HepG2 (cell line): ENCODE data around the gene PKMYT1. TPM values are rescaled to one million over a fixed set of nuclear protein-coding genes. Genes with fewer than 3 reads are reported as not detected.
A peak's percentile ranks its signal among the peaks of the same experiment; 100 is the strongest.

Source experiments
- AGO2 ChIP-seq: fragments of 200-400 bp; formaldehyde crosslinking; optimal IDR thresholded peaks from 2 replicates; pipeline ENCODE3; 2017; ENCODE audit warnings: mild to moderate bottlenecking, low read depth, low read length, moderate library complexity
- CEBPG ChIP-seq: IDR thresholded peaks from 2 replicates; pipeline ENCODE4 v1.6.1; 2016
- ERF ChIP-seq: IDR thresholded peaks from 2 replicates; pipeline ENCODE4 v1.6.1; 2018; ENCODE audit warnings: missing biosample characterization, missing genetic modification reagents
- HNF4A ChIP-seq: sonication (generic); formaldehyde crosslinking; IDR thresholded peaks from 2 replicates; pipeline ENCODE4 v1.4.0; 2020; ENCODE audit warnings: missing genetic modification reagents
- ISX ChIP-seq: sonication (generic); formaldehyde crosslinking; conservative IDR thresholded peaks from 2 replicates; pipeline ENCODE4 v1.5.0; 2020; ENCODE audit warnings: missing genetic modification reagents
- NCOA5 ChIP-seq: sonication (generic); formaldehyde crosslinking; IDR thresholded peaks from 2 replicates; pipeline ENCODE4 v1.4.0; 2020; ENCODE audit warnings: missing genetic modification reagents
- NRL ChIP-seq: sonication (generic); formaldehyde crosslinking; IDR thresholded peaks from 2 replicates; pipeline ENCODE4 v1.5.0; 2020; ENCODE audit warnings: missing genetic modification reagents, mild to moderate bottlenecking, moderate library complexity, borderline replicate concordance
- POLR2G ChIP-seq: fragments of 200-400 bp; formaldehyde crosslinking; IDR thresholded peaks from 2 replicates; pipeline ENCODE4 v1.6.1; 2018; ENCODE audit warnings: mild to moderate bottlenecking, low read depth, low read length, moderate library complexity
- RXRA ChIP-seq: sonication (generic); formaldehyde crosslinking; IDR thresholded peaks from 2 replicates; pipeline ENCODE4 v1.5.1; 2020; ENCODE audit warnings: missing genetic modification reagents
- TBX2 ChIP-seq: sonication (generic); formaldehyde crosslinking; IDR thresholded peaks from 2 replicates; pipeline ENCODE4 v1.5.0; 2020; ENCODE audit warnings: missing genetic modification reagents, mild to moderate bottlenecking, borderline replicate concordance
- ZMYM3 ChIP-seq: sonication (generic); formaldehyde crosslinking; IDR thresholded peaks from 2 replicates; pipeline ENCODE4 v1.5.1; 2020; ENCODE audit warnings: mild to moderate bottlenecking, missing genetic modification reagents
- ZNF333 ChIP-seq: sonication (generic); formaldehyde crosslinking; IDR thresholded peaks from 2 replicates; pipeline ENCODE4 v1.4.0; 2020; ENCODE audit warnings: mild to moderate bottlenecking, missing genetic modification reagents, borderline replicate concordance
- ZNF614 ChIP-seq: IDR thresholded peaks from 2 replicates; pipeline ENCODE4 v1.6.1; 2018; ENCODE audit warnings: missing biosample characterization, missing genetic modification reagents, inconsistent platforms, borderline replicate concordance
- ZNF644 ChIP-seq: IDR thresholded peaks from 2 replicates; pipeline ENCODE4 v1.6.1; 2016; ENCODE audit warnings: low read depth
- ZSCAN12 ChIP-seq: sonication (generic); formaldehyde crosslinking; IDR thresholded peaks from 2 replicates; pipeline ENCODE4 v1.9.0; 2021; ENCODE audit warnings: mild to moderate bottlenecking, missing genetic modification reagents
- polyA plus RNA-seq, 8 experiments: library from polyadenylated mRNA; depleted of rRNA in 3 of 8; stranded (reverse) in 7 of 8; unstranded in 1 of 8; fragments of >200 nt; fragmentation: Illumina TruSeq in 4 of 8; extraction: Trizol in 4 of 8; gene quantifications; 2 replicates each; pipeline versions ENCODE4 v1.2.1 to v1.2.3, GENCODE V29; 2011 to 2016; ENCODE audit warnings: low read depth in 4 of 8, missing spikeins in 1 of 8, mixed read lengths in 1 of 8; ENCODE audit not compliant: insufficient read depth in 1 of 8
- total RNA-seq, 5 experiments: library from RNA; depleted of rRNA; stranded (reverse); fragments of >200 nt; fragmentation: Illumina TruSeq; extraction: Trizol; gene quantifications; 2 replicates each; pipeline ENCODE4 v1.2.3, GENCODE V29; 2016; ENCODE audit warnings: low read depth in 1 of 5
- TF ChIP-seq, protein P1 (sequence below): IDR thresholded peaks from 2 replicates; pipeline ENCODE4 v1.6.1; 2016; ENCODE audit warnings: mild to moderate bottlenecking
- TF ChIP-seq, protein P2 (sequence below): sonication (generic); formaldehyde crosslinking; IDR thresholded peaks from 2 replicates; pipeline ENCODE4 v1.4.0; 2020; ENCODE audit warnings: mild to moderate bottlenecking, missing genetic modification reagents
- TF ChIP-seq, protein P3 (sequence below): sonication (generic); formaldehyde crosslinking; IDR thresholded peaks from 2 replicates; pipeline ENCODE4 v1.4.0; 2020; ENCODE audit warnings: low read depth, mild to moderate bottlenecking, missing genetic modification reagents
- TF ChIP-seq, protein P4 (sequence below), 2 experiments: fragments of 450-650 bp in 1 of 2; sonication (generic) in 1 of 2; formaldehyde crosslinking; IDR thresholded peaks; 2 replicates each; pipeline versions ENCODE4 v1.5.0 to v1.8.0; 2020 to 2022; ENCODE audit warnings: mild to moderate bottlenecking in 1 of 2, missing genetic modification reagents in 1 of 2
- TF ChIP-seq, protein P5 (sequence below): sonication (generic); formaldehyde crosslinking; IDR thresholded peaks from 2 replicates; pipeline ENCODE4 v1.5.1; 2020; ENCODE audit warnings: mild to moderate bottlenecking, missing genetic modification reagents

The PKMYT1 gene
- total and polyA plus RNA-seq, 2 of the 13 experiments (the other 11 are each of a cell fraction or from before 2014, with no cell fraction given), result 7.0 to 27.8 TPM

DNA sequence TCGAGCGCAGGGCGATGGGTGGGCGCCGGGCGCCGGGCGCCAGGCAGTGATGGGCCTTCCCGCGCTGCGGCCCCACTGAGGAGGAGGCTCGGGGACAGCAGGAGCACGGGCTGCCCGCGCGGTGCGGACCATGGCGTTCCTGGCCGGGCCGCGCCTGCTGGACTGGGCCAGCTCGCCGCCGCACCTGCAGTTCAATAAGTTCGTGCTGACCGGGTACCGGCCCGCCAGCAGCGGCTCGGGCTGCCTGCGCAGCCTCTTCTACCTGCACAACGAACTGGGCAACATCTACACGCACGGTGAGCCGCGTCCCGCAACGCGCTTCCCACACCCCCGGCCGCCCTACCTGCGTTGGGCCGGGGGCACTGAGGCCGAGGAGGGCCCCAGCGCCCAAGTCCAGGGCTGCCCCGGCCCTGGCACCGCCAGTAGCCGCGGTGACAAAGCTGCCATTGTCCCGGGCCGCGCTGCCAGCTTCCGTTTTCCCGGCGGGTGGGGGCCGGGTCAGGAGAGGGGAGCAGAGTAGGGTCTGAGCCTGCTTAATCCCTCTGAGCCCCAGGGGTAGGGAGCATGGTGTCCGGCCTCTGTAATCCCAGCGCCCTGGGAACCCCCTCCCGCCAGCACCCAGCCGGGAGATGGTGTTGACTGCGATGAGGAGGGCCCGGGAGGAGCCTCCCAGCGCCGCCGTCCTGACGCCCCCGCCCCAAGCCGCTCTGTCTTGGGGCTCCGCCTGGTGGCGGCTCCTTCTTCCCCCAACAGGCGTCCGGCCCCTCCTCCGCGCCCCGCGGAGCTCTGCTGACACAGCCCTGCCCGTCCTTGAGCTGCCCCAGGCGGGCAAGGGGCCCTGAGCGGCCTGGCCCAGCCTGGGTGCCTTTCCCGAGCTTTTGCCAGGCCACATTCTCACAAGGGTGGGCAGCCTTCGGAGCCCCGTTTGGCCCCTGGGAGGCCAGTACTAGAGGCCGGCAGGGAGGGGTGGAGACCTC is 10.4 kb downstream of the PKMYT1 start (continued):
- TF ChIP-seq NRL (CRISPR knock-in tag) (0 out of 2 replicates have a peak, but pooled peaks have one; percentile 35), TBX2 (CRISPR knock-in tag) (peak; percentile 67; the same call in 1 of the 2 replicates), RXRA (CRISPR knock-in tag) (peak; percentile 24; the same call in 1 of the 2 replicates), ZSCAN12 (CRISPR knock-in tag) (0 out of 2 replicates have a peak, but pooled peaks have one; percentile 42), ZNF333 (CRISPR knock-in tag) (no peak), ZNF644 (CRISPR knock-in tag) (no peak), ISX (CRISPR knock-in tag) (no peak), POLR2G (peak; percentile 70; the same call in 1 of the 2 replicates), ERF (CRISPR knock-in tag) (peak; percentile 24; the same call in 1 of the 2 replicates), ZNF614 (CRISPR knock-in tag) (peak; percentile 79; the same call in 1 of the 2 replicates), AGO2 (peak; percentile 92), CEBPG (CRISPR knock-in tag) (no peak), ZMYM3 (CRISPR knock-in tag) (peak; percentile 19; the same call in 1 of the 2 replicates), NCOA5 (CRISPR knock-in tag) (no peak), HNF4A (CRISPR knock-in tag) (peak; percentile 6; the same call in 1 of the 2 replicates)
- TF ChIP-seq, protein P1, sequence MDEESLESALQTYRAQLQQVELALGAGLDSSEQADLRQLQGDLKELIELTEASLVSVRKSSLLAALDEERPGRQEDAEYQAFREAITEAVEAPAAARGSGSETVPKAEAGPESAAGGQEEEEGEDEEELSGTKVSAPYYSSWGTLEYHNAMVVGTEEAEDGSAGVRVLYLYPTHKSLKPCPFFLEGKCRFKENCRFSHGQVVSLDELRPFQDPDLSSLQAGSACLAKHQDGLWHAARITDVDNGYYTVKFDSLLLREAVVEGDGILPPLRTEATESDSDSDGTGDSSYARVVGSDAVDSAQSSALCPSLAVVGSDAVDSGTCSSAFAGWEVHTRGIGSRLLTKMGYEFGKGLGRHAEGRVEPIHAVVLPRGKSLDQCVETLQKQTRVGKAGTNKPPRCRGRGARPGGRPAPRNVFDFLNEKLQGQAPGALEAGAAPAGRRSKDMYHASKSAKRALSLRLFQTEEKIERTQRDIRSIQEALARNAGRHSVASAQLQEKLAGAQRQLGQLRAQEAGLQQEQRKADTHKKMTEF (CRISPR knock-in tag), result peak; percentile 86; the same call in 1 of the 2 replicates
- TF ChIP-seq, protein P2, sequence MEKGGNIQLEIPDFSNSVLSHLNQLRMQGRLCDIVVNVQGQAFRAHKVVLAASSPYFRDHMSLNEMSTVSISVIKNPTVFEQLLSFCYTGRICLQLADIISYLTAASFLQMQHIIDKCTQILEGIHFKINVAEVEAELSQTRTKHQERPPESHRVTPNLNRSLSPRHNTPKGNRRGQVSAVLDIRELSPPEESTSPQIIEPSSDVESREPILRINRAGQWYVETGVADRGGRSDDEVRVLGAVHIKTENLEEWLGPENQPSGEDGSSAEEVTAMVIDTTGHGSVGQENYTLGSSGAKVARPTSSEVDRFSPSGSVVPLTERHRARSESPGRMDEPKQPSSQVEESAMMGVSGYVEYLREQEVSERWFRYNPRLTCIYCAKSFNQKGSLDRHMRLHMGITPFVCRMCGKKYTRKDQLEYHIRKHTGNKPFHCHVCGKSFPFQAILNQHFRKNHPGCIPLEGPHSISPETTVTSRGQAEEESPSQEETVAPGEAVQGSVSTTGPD (CRISPR knock-in tag), result no peak
- TF ChIP-seq, protein P3, sequence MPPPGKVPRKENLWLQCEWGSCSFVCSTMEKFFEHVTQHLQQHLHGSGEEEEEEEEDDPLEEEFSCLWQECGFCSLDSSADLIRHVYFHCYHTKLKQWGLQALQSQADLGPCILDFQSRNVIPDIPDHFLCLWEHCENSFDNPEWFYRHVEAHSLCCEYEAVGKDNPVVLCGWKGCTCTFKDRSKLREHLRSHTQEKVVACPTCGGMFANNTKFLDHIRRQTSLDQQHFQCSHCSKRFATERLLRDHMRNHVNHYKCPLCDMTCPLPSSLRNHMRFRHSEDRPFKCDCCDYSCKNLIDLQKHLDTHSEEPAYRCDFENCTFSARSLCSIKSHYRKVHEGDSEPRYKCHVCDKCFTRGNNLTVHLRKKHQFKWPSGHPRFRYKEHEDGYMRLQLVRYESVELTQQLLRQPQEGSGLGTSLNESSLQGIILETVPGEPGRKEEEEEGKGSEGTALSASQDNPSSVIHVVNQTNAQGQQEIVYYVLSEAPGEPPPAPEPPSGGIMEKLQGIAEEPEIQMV (CRISPR knock-in tag), result no peak
- TF ChIP-seq, protein P4, sequence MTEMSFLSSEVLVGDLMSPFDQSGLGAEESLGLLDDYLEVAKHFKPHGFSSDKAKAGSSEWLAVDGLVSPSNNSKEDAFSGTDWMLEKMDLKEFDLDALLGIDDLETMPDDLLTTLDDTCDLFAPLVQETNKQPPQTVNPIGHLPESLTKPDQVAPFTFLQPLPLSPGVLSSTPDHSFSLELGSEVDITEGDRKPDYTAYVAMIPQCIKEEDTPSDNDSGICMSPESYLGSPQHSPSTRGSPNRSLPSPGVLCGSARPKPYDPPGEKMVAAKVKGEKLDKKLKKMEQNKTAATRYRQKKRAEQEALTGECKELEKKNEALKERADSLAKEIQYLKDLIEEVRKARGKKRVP (CRISPR knock-in tag; IDR thresholded peaks at IDR 0.05), result no peak
- TF ChIP-seq, protein P5, sequence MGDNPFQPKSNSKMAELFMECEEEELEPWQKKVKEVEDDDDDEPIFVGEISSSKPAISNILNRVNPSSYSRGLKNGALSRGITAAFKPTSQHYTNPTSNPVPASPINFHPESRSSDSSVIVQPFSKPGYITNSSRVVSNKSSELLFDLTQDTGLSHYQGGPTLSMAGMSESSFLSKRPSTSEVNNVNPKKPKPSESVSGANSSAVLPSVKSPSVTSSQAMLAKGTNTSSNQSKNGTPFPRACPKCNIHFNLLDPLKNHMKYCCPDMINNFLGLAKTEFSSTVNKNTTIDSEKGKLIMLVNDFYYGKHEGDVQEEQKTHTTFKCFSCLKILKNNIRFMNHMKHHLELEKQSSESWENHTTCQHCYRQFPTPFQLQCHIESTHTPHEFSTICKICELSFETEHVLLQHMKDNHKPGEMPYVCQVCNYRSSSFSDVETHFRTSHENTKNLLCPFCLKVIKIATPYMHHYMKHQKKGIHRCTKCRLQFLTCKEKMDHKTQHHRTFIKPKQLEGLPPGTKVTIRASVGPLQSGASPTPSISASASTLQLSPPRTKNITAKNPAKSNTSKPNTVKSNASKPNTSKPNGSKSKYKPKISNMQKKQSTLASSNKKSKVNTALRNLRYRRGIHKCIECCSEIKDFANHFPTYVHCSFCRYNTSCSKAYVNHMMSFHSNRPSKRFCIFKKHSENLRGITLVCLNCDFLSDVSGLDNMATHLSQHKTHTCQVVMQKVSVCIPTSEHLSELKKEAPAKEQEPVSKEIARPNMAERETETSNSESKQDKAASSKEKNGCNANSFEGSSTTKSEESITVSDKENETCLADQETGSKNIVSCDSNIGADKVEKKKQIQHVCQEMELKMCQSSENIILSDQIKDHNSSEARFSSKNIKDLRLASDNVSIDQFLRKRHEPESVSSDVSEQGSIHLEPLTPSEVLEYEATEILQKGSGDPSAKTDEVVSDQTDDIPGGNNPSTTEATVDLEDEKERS, result 0 out of 2 replicates have a peak, but pooled peaks have one; percentile 41
